GM21526 (cell line): ENCODE measurements around the gene USP49.
A peak's percentile ranks its signal among the peaks of the same experiment; 100 is the strongest.
"Not testable (repeated sequence)": the region's sequence is repeated elsewhere in the genome, so short reads cannot be mapped to it uniquely, and the experiment has no call there.

Experiments
- ATAC-seq: cut with Tn5 transposase; IDR thresholded peaks from one replicate; pipeline ENCODE4 v1.9.1; 2021; ENCODE audit warnings: moderate library complexity; ENCODE audit not compliant: unreplicated experiment, low FRiP score

The USP49 gene

GRCh38 chr6:41784581-41785171 lies 110.5 kb downstream of the USP49 start:
- no peak for ATAC-seq

GRCh38 chr6:41783106-41783780 lies 111.9 kb downstream of the USP49 start:
- ATAC-seq: no peak

- no peak for ATAC-seq
Observed at GRCh38 chr6:41781366-41781730, 113.8 kb downstream of the USP49 start.

GRCh38 chr6:41780551-41781365 lies 114.4 kb downstream of the USP49 start, which contains the start of gene PRICKLE4:
TSS of gene PRICKLE4 (plus strand) at chr6:41780782. CDS start at chr6:41783474, 2,692 bp downstream.
- no peak for ATAC-seq

GRCh38 chr6:41779788-41780550 lies 115.2 kb downstream of the USP49 start, which contains the start of gene FRS3:
TSS of gene FRS3 (minus strand) at chr6:41779900. CDS start at chr6:41776987, 2,913 bp downstream.
- peak; percentile 88 for ATAC-seq

GRCh38 chr6:41779336-41779735 lies 115.8 kb downstream of the USP49 start:
- ATAC-seq: no peak

- no peak for ATAC-seq
Observed at GRCh38 chr6:41778895-41779294, 116.3 kb downstream of the USP49 start.

- no peak for ATAC-seq
Observed at GRCh38 chr6:41777551-41778285, 117.5 kb downstream of the USP49 start.

GRCh38 chr6:41775293-41775882 lies 119.8 kb downstream of the USP49 start:
- no peak for ATAC-seq

- no peak for ATAC-seq
Observed at GRCh38 chr6:41774841-41775240, 120.3 kb downstream of the USP49 start.

- ATAC-seq: no peak
Observed at GRCh38 chr6:41771058-41771983, 123.9 kb downstream of the USP49 start.

GRCh38 chr6:41770381-41771057 lies 124.7 kb downstream of the USP49 start:
- ATAC-seq: no peak

GRCh38 chr6:41769376-41769775 lies 125.8 kb downstream of the USP49 start:
- ATAC-seq: no peak

GRCh38 chr6:41768545-41769308 lies 126.4 kb downstream of the USP49 start:
- ATAC-seq: no peak

GRCh38 chr6:41767112-41767833 lies 127.9 kb downstream of the USP49 start:
- no peak for ATAC-seq

GRCh38 chr6:41766043-41766664 lies 129.0 kb downstream of the USP49 start:
- not testable (repeated sequence) for ATAC-seq
